GM13977 (cell line): Measurements from ENCODE around the gene RELB.

Experiments used
- DNase-seq: peaks from one replicate; pipeline ENCODE4 v3.0.0; 2012; ENCODE audit warnings: low spot score
- in situ Hi-C: fragments of 300-500 bp; cut with MboI; formaldehyde crosslinking; loops from one replicate; pipeline ENCODE4 v1.12.0; 2022; ENCODE audit warnings: low sequenced_read_pairs, low pct_unique_long_range_greater_than_20kb, mixed read lengths, inconsistent platforms; ENCODE audit not compliant: unreplicated experiment
- TF ChIP-seq, protein P1 (sequence below): IDR thresholded peaks from 2 replicates; pipeline ENCODE4 v1.5.1; 2012; ENCODE audit warnings: mild to moderate bottlenecking, control low read depth; ENCODE audit not compliant: insufficient read depth; ENCODE audit errors: extremely low read depth, missing control alignments

The RELB gene

DNA sequence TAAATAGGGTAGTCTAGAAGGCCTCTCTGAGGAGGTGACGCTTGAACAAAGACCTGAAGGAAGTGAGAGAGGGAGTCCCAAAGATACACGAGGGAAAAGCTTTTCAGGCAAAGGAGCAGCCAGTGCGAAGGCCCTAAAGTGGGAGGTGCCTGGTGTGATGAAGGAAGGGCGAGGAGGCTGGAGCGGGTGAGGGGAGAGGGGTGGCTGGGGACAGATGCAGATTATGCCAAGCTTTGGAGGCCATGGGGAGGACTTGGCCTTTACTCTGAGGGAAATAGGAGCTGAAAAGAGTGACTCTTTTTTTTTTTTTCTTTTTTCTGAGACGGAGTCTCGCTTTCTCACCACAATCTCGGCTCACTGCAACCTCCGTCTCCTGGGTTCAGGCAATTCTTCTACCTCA is 43.2 kb upstream of the RELB start:
- in situ Hi-C loops = no loop called here
- DNase-seq = no peak
- TF ChIP-seq, protein P1, sequence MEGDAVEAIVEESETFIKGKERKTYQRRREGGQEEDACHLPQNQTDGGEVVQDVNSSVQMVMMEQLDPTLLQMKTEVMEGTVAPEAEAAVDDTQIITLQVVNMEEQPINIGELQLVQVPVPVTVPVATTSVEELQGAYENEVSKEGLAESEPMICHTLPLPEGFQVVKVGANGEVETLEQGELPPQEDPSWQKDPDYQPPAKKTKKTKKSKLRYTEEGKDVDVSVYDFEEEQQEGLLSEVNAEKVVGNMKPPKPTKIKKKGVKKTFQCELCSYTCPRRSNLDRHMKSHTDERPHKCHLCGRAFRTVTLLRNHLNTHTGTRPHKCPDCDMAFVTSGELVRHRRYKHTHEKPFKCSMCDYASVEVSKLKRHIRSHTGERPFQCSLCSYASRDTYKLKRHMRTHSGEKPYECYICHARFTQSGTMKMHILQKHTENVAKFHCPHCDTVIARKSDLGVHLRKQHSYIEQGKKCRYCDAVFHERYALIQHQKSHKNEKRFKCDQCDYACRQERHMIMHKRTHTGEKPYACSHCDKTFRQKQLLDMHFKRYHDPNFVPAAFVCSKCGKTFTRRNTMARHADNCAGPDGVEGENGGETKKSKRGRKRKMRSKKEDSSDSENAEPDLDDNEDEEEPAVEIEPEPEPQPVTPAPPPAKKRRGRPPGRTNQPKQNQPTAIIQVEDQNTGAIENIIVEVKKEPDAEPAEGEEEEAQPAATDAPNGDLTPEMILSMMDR = no peak

DNA sequence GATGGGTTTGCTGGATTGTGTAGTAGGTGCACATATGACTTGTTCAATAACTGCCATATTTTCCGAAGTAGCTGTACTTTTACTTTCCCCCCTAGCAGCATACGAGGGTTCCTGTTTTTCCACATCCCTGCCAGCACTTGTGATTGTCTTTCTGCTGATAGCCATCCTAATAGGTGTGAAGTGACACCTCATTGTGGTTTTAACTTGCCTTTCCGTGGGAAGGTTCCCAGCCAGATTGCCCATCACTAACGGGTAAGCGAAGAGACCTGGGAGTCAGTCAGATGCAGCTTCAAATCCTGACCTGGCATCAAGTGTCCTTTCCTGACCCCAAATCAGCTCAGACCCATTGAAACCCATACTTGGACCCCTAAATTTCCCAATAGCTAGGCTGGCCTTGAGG is 41.6 kb upstream of the RELB start:
- in situ Hi-C loops = no loop called here
- TF ChIP-seq, protein P1 = no peak

DNA sequence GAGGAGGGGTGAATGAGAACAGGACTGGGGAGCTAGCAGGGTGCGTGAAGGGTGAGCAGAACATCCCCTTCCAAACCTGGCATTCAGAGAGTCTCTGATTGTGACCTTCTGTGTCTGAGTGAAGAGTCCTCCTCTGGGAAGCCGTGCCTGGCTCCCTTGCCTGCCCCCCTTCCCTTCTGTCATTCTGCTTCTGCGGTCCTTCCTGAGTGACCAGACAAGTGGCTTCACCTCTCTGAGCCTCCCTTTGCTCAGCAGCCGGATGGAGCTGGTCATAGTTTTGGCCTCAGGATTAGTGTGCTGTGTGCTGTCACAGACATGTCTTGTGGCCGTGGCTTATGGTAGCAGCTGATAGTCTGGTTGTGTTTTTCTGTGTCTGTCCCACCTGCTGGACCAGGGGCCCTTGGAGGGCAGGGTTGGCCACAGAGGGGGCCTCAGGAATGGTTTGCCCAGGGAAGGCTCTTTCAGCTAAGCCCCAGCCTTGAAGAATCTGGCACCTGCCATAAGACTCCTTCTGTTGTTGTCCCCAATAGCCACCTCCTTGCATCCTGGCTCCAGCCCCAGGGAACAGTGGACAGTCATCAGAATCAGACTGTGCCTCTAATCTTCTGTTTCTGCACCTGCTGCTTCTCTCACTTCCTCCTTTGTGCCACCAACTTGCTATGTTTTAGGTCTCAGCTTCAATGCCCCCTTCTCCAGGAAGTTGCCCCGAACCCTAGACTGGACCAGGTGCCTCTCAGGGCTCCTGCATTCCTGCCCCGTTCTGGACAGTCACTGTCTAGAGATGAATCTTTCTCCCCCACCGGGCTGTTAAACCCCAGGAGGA is 40.1 kb upstream of the RELB start:
- in situ Hi-C loops = no loop called here
- no peak for DNase-seq
- TF ChIP-seq, protein P1 = no peak

More for the DNA sequence above, 41.6 kb upstream of the RELB start:
- no peak for DNase-seq

DNA sequence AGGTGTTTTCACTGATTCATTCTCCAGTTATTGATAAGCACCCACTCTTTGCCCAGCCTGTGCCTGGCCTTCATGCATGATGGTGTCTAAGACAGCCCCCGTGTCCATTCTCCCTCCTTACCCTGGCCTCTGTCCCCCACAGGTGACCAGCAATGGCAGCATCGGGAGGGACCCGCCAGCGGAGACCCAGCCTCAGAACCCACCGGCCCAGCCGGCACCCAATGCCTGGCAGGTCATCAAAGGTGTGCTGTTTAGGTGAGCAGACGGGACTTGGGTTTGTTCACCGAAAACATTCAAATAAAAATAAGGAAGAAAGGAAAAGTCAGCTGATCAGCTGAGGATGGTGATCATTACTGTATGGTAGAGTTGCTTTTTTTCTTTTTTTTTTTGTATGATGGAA is 39.4 kb upstream of the RELB start:
- no peak for DNase-seq
- in situ Hi-C loops = no loop called here
- TF ChIP-seq, protein P1 = no peak

DNA sequence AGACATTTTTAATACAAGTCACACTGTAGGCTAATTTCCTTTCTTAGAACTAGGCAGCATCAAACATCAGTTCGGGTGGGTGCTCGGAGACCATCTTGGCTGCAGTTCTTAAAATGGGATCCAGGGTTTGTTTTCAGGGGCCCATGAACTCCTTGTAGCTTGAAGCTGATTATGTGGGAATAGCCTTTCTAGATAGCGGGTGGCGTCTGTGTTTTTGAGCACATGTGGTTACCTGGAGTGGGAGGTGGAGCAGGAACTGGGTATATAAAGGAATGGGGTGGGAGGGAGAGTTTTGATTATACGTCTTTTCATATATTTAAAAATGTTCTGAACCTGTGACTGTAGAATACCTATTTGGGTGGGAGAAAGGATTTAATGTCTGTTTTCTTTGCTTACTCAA is 33.1 kb upstream of the RELB start:
- in situ Hi-C loops = no loop called here
- TF ChIP-seq, protein P1 = no peak
- no peak for DNase-seq

DNA sequence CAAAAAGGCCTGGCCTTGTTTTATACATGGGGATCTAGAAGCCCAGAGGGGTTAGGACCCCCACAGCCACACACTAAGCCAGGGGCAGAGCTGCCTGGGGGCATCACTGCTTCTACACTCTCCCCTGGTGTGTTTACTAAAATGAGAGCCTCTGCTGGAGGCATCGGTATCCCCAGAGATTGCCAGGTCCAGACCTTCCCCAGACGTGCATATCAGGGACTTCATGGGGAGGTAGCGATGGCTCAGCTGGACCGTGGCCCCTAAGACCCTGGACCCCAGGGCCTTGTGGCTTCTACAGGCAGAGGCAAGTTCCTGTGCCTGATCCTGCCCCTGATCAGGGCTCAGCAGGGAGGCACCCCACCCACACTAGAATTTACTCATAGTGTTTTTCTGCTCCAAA is 32.6 kb upstream of the RELB start:
- no peak for DNase-seq
- in situ Hi-C loops = no loop called here
- TF ChIP-seq, protein P1 = no peak
